ENCODE measurements around the gene TTBK2.

DNA sequence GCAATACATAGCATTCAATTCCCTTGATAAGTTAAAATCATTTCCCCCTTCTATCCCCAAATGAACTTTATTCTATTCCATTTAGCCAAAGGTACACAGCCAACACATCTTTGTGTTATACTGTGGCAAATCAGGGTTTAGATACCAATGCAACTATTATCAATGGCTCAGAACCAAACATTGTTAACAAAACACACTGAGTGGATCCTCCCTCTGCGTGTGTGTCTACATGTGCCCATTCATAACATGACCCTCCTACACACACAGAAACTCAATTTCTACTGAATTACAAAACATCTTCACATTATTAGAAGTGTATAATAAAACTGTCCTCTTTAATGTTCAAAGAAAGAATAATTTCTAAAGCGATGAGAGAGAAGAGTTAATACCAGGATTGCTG lies 1.3 kb downstream of the TTBK2 start:
- TF ChIP-seq, protein P1, sequence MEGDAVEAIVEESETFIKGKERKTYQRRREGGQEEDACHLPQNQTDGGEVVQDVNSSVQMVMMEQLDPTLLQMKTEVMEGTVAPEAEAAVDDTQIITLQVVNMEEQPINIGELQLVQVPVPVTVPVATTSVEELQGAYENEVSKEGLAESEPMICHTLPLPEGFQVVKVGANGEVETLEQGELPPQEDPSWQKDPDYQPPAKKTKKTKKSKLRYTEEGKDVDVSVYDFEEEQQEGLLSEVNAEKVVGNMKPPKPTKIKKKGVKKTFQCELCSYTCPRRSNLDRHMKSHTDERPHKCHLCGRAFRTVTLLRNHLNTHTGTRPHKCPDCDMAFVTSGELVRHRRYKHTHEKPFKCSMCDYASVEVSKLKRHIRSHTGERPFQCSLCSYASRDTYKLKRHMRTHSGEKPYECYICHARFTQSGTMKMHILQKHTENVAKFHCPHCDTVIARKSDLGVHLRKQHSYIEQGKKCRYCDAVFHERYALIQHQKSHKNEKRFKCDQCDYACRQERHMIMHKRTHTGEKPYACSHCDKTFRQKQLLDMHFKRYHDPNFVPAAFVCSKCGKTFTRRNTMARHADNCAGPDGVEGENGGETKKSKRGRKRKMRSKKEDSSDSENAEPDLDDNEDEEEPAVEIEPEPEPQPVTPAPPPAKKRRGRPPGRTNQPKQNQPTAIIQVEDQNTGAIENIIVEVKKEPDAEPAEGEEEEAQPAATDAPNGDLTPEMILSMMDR (optimal IDR thresholded peaks at IDR 0.05 in 1 of 3, IDR thresholded peaks at IDR 0.05 in 1 of 3, conservative IDR thresholded peaks at IDR 0.05 in 1 of 3; ENCODE audit: extremely low read depth in 1 of 3, insufficient read depth in 2 of 3, low read length in 3 of 3): no peak
- no peak for TF ChIP-seq EZH2 (IDR thresholded peaks at IDR 0.05; ENCODE audit: low read length)

Measured in keratinocyte (primary cell).